ENCODE measurements around the gene CD200R1L.

The CD200R1L gene

DNA sequence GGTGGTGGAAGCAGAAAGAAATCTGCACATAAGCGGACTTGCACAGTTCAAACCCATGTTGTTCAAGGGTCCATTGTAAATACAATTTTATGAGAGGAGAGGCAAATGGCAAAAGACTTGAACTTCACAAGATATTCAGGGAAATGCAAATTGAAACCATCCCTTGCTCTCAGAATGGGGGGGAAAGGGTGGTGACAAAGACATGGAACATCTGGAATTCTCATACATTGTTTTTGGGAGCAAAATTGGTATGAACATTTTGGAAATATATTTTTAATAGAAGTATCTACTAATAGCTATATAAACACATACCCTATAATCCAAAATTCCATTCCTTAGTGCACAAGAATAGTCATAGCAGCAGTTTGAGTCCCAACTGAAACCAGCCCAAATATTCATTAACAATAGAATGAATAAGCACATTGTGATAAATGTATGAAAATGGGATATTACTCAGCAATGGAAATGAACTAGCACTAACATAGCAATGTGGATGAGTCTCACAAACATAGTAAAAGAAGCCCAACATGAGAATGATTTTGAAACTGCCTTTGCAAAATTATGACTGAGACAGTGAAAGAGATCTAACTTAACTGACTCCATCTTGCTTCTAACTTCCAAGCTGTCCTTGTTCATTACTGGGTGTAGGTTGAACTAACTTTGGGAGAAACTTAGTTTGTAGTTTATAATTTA, 77.2 kb downstream of the CD200R1L start:
- in situ Hi-C loops (cut with HindIII; ENCODE audit: low sequenced_read_pairs), result no loop called here

DNA sequence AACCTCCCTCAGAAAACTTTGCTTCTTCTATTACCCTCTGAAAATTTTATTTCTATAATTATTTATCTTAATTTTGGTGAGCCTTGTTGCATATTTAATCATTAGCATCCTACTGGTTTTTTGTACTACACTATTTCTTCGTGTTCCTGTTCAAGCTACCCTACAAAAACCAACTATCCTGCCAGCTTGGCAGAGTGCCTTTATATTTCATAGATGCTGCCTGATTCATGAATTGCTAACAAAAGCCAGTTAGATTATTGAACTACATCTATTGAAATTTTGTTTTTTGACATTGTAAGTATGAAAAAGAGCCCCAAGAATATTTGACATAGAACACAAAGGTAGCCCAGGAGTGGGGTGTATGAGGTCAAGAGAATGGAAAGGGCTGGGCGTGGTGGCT, 78.9 kb downstream of the CD200R1L start:
- in situ Hi-C loops (cut with HindIII; ENCODE audit: low sequenced_read_pairs), result no loop called here

DNA sequence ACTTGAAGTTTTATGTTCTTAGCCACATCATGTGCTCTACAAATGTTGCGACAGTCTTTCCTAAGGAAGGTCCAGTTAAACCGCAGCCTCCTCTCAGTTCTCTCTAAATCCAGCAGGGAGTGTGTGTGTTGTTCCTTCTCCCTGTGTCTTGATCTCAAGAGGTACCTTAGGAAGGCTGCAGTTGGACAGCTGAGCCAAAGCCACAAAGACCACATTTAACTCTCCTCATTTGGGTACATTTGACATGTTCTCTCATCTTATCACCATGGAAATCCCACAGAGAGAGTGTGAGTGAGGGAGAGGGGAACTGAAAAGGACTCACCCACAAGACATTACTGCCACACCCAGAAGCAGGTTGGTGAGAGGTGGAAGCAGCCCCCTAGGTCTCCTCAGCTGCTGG, 79.5 kb downstream of the CD200R1L start:
- in situ Hi-C loops (cut with HindIII; ENCODE audit: low sequenced_read_pairs), result no loop called here
